Loucy (cell line): ENCODE results near the gene DUSP5.
"Not testable (repeated sequence)": the region's sequence is repeated elsewhere in the genome, so short reads cannot be mapped to it uniquely, and the experiment has no call there.

Source experiments
- H2AFZ ChIP-seq: fragments of 200-600 bp; sonication (generic); 2 replicates; pipeline ENCODE4 v1.6.0; 2016; ENCODE audit warnings: antibody characterized with exemption, mild to moderate bottlenecking, low read length, moderate library complexity
- H3F3A ChIP-seq: fragments of 200-600 bp; 2 replicates; pipeline ENCODE4 v1.6.0; 2016; ENCODE audit warnings: antibody characterized with exemption, low read depth, mild to moderate bottlenecking
- H3K27me3 ChIP-seq: fragments of 200-600 bp; sonication (generic); 2 replicates; pipeline ENCODE4 v1.6.1; 2014; ENCODE audit warnings: low read length, mild to moderate bottlenecking; ENCODE audit not compliant: insufficient read depth, poor library complexity, severe bottlenecking
- H3K36me3 ChIP-seq: fragments of 200-600 bp; sonication (generic); 2 replicates; pipeline ENCODE4 v1.6.1; 2016; ENCODE audit warnings: low read length; ENCODE audit not compliant: insufficient read depth
- H3K4me1 ChIP-seq: fragments of 200-600 bp; sonication (generic); 2 replicates; pipeline ENCODE4 v1.5.1; 2014; ENCODE audit warnings: low read length, mild to moderate bottlenecking; ENCODE audit not compliant: insufficient read depth, poor library complexity, severe bottlenecking
- H3K4me2 ChIP-seq: fragments of 200-600 bp; sonication (generic); 2 replicates; pipeline ENCODE4 v1.6.0; 2014; ENCODE audit warnings: antibody characterized with exemption, low read length, low read depth, mild to moderate bottlenecking; ENCODE audit not compliant: poor library complexity, severe bottlenecking
- H3K4me3 ChIP-seq: fragments of 200-600 bp; sonication (generic); 2 replicates; pipeline ENCODE4 v1.5.1; 2014; ENCODE audit warnings: low read length, mild to moderate bottlenecking, mixed read lengths; ENCODE audit not compliant: poor library complexity, severe bottlenecking
- H3K79me2 ChIP-seq: fragments of 200-600 bp; sonication (generic); 2 replicates; pipeline ENCODE4 v1.6.1; 2014; ENCODE audit warnings: low read length; ENCODE audit not compliant: insufficient read depth
- H3K9ac ChIP-seq: fragments of 200-600 bp; sonication (generic); 2 replicates; pipeline ENCODE4 v1.6.0; 2014; ENCODE audit warnings: mild to moderate bottlenecking, low read depth, low read length, moderate library complexity; ENCODE audit not compliant: poor library complexity, severe bottlenecking
- H3K9me2 ChIP-seq: fragments of 200-600 bp; sonication (generic); replicated peaks from 2 replicates; pipeline ENCODE4 v1.6.1; 2016; ENCODE audit warnings: low read depth, low read length, mixed read lengths
- H3K9me3 ChIP-seq: fragments of 200-600 bp; sonication (generic); 2 replicates; pipeline ENCODE4 v1.6.1; 2014; ENCODE audit warnings: mild to moderate bottlenecking, antibody characterized with exemption, low read length, low read depth; ENCODE audit not compliant: insufficient read depth
- H4K20me1 ChIP-seq: fragments of 200-600 bp; sonication (generic); 2 replicates; pipeline ENCODE4 v1.6.0; 2014; ENCODE audit warnings: antibody characterized with exemption, low read length, mild to moderate bottlenecking; ENCODE audit not compliant: insufficient read depth, poor library complexity, severe bottlenecking
- CTCF ChIP-seq: fragments of 200-600 bp; sonication (generic); conservative IDR thresholded peaks from 2 replicates; pipeline ENCODE4 v1.5.1; 2014; ENCODE audit warnings: mild to moderate bottlenecking, antibody characterized with exemption, low read length
- EZH2phosphoT487 ChIP-seq: fragments of 200-600 bp; IDR thresholded peaks from 2 replicates; pipeline ENCODE4 v1.6.1; 2018; ENCODE audit warnings: antibody characterized with exemption, mild to moderate bottlenecking, moderate library complexity, borderline replicate concordance

Gene DUSP5

GRCh38 chr10:110530131-110530831, 32.6 kb downstream of the DUSP5 start:
- Histone ChIP-seq H3F3A (no peaks in the 10 kb centered on the region), H3K4me1 (no peaks in the 10 kb centered on the region), H2AFZ (no peak overlapping the region)

GRCh38 chr10:110531687-110532086, 34.0 kb downstream of the DUSP5 start:
- H3K4me2 ChIP-seq: no peak overlapping the region
- TF ChIP-seq EZH2phosphoT487 (no peak), CTCF (no peak)
- H3F3A ChIP-seq: no peaks in the 10 kb centered on the region
- H3K9me3 ChIP-seq: no peaks in the 10 kb centered on the region
- no peaks in the 10 kb centered on the region for H3K9me2 ChIP-seq
- H2AFZ ChIP-seq: no peak overlapping the region
- H3K4me1 ChIP-seq: peaks cover 11% of the 10 kb centered on the region
- no peak overlapping the region for H3K9ac ChIP-seq
- H3K36me3 ChIP-seq: no peaks in the 10 kb centered on the region
- H4K20me1 ChIP-seq: no peaks in the 10 kb centered on the region
- H3K27me3 ChIP-seq: no peaks in the 10 kb centered on the region
- H3K79me2 ChIP-seq: no peaks in the 10 kb centered on the region
- H3K4me3 ChIP-seq: no peak overlapping the region

More at GRCh38 chr10:110530131-110530831, 32.6 kb downstream of the DUSP5 start:
- TF ChIP-seq EZH2phosphoT487 (no peak), CTCF (no peak)
- H3K79me2 ChIP-seq: no peaks in the 10 kb centered on the region
- H3K9me3 ChIP-seq: no peaks in the 10 kb centered on the region
- H3K36me3 ChIP-seq: no peaks in the 10 kb centered on the region
- no peaks in the 10 kb centered on the region for H3K27me3 ChIP-seq
- H3K9me2 ChIP-seq: no peaks in the 10 kb centered on the region
- H3K4me3 ChIP-seq: no peak overlapping the region
- H4K20me1 ChIP-seq: no peaks in the 10 kb centered on the region
- no peak overlapping the region for H3K4me2 ChIP-seq
- no peak overlapping the region for H3K9ac ChIP-seq

- peaks cover 16% of the 10 kb centered on the region for H3K4me1 ChIP-seq
- not testable (repeated sequence) for H3K79me2 ChIP-seq, H3K9me3 ChIP-seq, H4K20me1 ChIP-seq, H3K4me3 ChIP-seq, H3K9ac ChIP-seq, H3F3A ChIP-seq, H3K4me2 ChIP-seq, H3K27me3 ChIP-seq, H3K9me2 ChIP-seq, H3K36me3 ChIP-seq, H2AFZ ChIP-seq
Measured at GRCh38 chr10:110532628-110533027, 34.9 kb downstream of the DUSP5 start.

- Histone ChIP-seq H3K4me2 (no peak overlapping the region), H3K36me3 (no peaks in the 10 kb centered on the region), H3K9me3 (no peaks in the 10 kb centered on the region), H4K20me1 (no peaks in the 10 kb centered on the region), H3K4me1 (peaks cover 16% of the 10 kb centered on the region), H3F3A (no peaks in the 10 kb centered on the region), H3K4me3 (no peak overlapping the region), H2AFZ (no peak overlapping the region), H3K9me2 (no peaks in the 10 kb centered on the region), H3K79me2 (no peaks in the 10 kb centered on the region), H3K27me3 (no peaks in the 10 kb centered on the region), H3K9ac (no peak overlapping the region)
- TF ChIP-seq EZH2phosphoT487: no peak
- TF ChIP-seq CTCF: no peak
Measured at GRCh38 chr10:110533149-110533548, 35.4 kb downstream of the DUSP5 start.
